ENCODE results near the gene AGAP3. TPM values are rescaled to one million over a fixed set of nuclear protein-coding genes. Genes with fewer than 3 reads are reported as not detected.

Gene AGAP3
- total RNA-seq, 1 experiment from 2014 or later, result 79.6 TPM

GRCh38 chr7:151081170-151082101 is 4.8 kb upstream of the AGAP3 start:
- DNase-seq (ENCODE audit: low read depth, low spot score), result no peak
- in situ Hi-C loops (cut with HindIII; ENCODE audit: low pct_unique_long_range_greater_than_20kb, low sequenced_read_pairs), result no loop called here

GRCh38 chr7:151082141-151083070 is 3.9 kb upstream of the AGAP3 start:
- in situ Hi-C loops (cut with HindIII; ENCODE audit: low pct_unique_long_range_greater_than_20kb, low sequenced_read_pairs), result no loop called here
- no peak for DNase-seq (ENCODE audit: low read depth, low spot score)

GRCh38 chr7:151083071-151083823 is 3.0 kb upstream of the AGAP3 start, which contains the start of gene TMUB1:
Gene TMUB1 (minus strand): TSS chr7:151083493. CDS start chr7:151082563, 930 bp downstream.
- peak; percentile 73 for DNase-seq (ENCODE audit: low read depth, low spot score)
- in situ Hi-C loops (cut with HindIII; ENCODE audit: low pct_unique_long_range_greater_than_20kb, low sequenced_read_pairs), result no loop called here

GRCh38 chr7:151083824-151084160 is 2.5 kb upstream of the AGAP3 start:
- in situ Hi-C loops (cut with HindIII; ENCODE audit: low pct_unique_long_range_greater_than_20kb, low sequenced_read_pairs), result no loop called here
- DNase-seq (ENCODE audit: low read depth, low spot score), result no peak

GRCh38 chr7:151085329-151085690 is 965 bp upstream of the AGAP3 start:
- DNase-seq (ENCODE audit: low read depth, low spot score), result no peak
- in situ Hi-C loops (cut with HindIII; ENCODE audit: low pct_unique_long_range_greater_than_20kb, low sequenced_read_pairs), result no loop called here

- in situ Hi-C loops (cut with HindIII; ENCODE audit: low pct_unique_long_range_greater_than_20kb, low sequenced_read_pairs), result no loop called here
These were observed 548 bp downstream of the AGAP3 start for GRCh38 chr7:151086802-151087244.

GRCh38 chr7:151087245-151088018 is 1.2 kb downstream of the AGAP3 start:
- in situ Hi-C loops (cut with HindIII; ENCODE audit: low pct_unique_long_range_greater_than_20kb, low sequenced_read_pairs), result no loop called here
- DNase-seq (ENCODE audit: low read depth, low spot score), result peak; percentile 42

More at GRCh38 chr7:151086802-151087244, 548 bp downstream of the AGAP3 start:
- DNase-seq (ENCODE audit: low read depth, low spot score), result no peak

- in situ Hi-C loops (cut with HindIII; ENCODE audit: low pct_unique_long_range_greater_than_20kb, low sequenced_read_pairs), result no loop called here
- peak; percentile 23 for DNase-seq (ENCODE audit: low read depth, low spot score)
These were observed 2.0 kb downstream of the AGAP3 start for GRCh38 chr7:151088019-151088855.

- peak; percentile 99 for DNase-seq (ENCODE audit: low read depth, low spot score)
- in situ Hi-C loops (cut with HindIII; ENCODE audit: low pct_unique_long_range_greater_than_20kb, low sequenced_read_pairs), result no loop called here
These were observed 2.8 kb downstream of the AGAP3 start for GRCh38 chr7:151088856-151089699.

GRCh38 chr7:151089893-151090730 is 3.8 kb downstream of the AGAP3 start:
- in situ Hi-C loops (cut with HindIII; ENCODE audit: low pct_unique_long_range_greater_than_20kb, low sequenced_read_pairs), result no loop called here
- DNase-seq (ENCODE audit: low read depth, low spot score), result no peak

- DNase-seq (ENCODE audit: low read depth, low spot score), result no peak
- in situ Hi-C loops (cut with HindIII; ENCODE audit: low pct_unique_long_range_greater_than_20kb, low sequenced_read_pairs), result no loop called here
These were observed 4.7 kb downstream of the AGAP3 start for GRCh38 chr7:151091003-151091402.

- in situ Hi-C loops (cut with HindIII; ENCODE audit: low pct_unique_long_range_greater_than_20kb, low sequenced_read_pairs), result no loop called here
- peak; percentile 70 for DNase-seq (ENCODE audit: low read depth, low spot score)
These were observed 5.2 kb downstream of the AGAP3 start for GRCh38 chr7:151091431-151091830.

- no peak for DNase-seq (ENCODE audit: low read depth, low spot score)
- in situ Hi-C loops (cut with HindIII; ENCODE audit: low pct_unique_long_range_greater_than_20kb, low sequenced_read_pairs), result no loop called here
These were observed 5.7 kb downstream of the AGAP3 start for GRCh38 chr7:151091988-151092387.

GRCh38 chr7:151093748-151094147 is 7.5 kb downstream of the AGAP3 start:
- DNase-seq (ENCODE audit: low read depth, low spot score), result no peak
- in situ Hi-C loops (cut with HindIII; ENCODE audit: low pct_unique_long_range_greater_than_20kb, low sequenced_read_pairs), result no loop called here

- in situ Hi-C loops (cut with HindIII; ENCODE audit: low pct_unique_long_range_greater_than_20kb, low sequenced_read_pairs), result no loop called here
These were observed 8.4 kb downstream of the AGAP3 start for GRCh38 chr7:151094675-151095074.

More at GRCh38 chr7:151094675-151095074, 8.4 kb downstream of the AGAP3 start:
- DNase-seq (ENCODE audit: low read depth, low spot score), result no peak
